ENCODE measurements around the gene COL25A1.

DNA sequence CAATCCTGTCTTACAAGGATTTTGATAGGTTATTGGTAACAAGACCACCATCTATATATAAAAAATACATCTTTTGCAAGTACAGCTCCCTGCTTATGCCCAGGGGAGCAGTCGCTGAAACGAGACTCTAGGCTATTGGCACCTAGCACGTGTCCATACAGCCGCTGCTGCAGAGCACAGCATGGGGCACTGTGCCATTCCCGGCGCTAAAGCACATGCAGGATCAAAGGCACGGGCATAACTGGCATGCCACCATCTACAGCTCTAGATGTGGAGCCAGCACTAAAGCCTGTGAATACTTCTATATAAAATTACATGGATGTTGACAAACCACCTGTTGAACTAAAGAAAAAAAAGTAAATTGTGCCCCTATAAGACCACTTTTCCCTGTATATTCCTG, 144.8 kb downstream of the COL25A1 start:
- TF ChIP-seq, protein P1, sequence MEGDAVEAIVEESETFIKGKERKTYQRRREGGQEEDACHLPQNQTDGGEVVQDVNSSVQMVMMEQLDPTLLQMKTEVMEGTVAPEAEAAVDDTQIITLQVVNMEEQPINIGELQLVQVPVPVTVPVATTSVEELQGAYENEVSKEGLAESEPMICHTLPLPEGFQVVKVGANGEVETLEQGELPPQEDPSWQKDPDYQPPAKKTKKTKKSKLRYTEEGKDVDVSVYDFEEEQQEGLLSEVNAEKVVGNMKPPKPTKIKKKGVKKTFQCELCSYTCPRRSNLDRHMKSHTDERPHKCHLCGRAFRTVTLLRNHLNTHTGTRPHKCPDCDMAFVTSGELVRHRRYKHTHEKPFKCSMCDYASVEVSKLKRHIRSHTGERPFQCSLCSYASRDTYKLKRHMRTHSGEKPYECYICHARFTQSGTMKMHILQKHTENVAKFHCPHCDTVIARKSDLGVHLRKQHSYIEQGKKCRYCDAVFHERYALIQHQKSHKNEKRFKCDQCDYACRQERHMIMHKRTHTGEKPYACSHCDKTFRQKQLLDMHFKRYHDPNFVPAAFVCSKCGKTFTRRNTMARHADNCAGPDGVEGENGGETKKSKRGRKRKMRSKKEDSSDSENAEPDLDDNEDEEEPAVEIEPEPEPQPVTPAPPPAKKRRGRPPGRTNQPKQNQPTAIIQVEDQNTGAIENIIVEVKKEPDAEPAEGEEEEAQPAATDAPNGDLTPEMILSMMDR (IDR thresholded peaks at IDR 0.05): no peak
- TF ChIP-seq POLR2AphosphoS5 (IDR thresholded peaks at IDR 0.05): no peak
- no peak for TF ChIP-seq POLR2A (IDR thresholded peaks at IDR 0.05)
- no peak for TF ChIP-seq EP300 (IDR thresholded peaks at IDR 0.05)

Measured in upper lobe of left lung (tissue), 4 donors.